GM18873 (cell line): ENCODE results near the gene CLP1.

Source experiments
- ATAC-seq: cut with Tn5 transposase; IDR thresholded peaks from one replicate; pipeline ENCODE4 v1.9.1; 2021; ENCODE audit warnings: mild to moderate bottlenecking, moderate library complexity, moderate number of reproducible peaks; ENCODE audit not compliant: unreplicated experiment, low FRiP score

Gene CLP1

GRCh38 chr11:57657194-57658022 lies at the start of gene CLP1:
TSS of gene CLP1 (plus strand) at chr11:57657762. CDS start at chr11:57659477, 1,715 bp downstream.
- ATAC-seq, result peak; percentile 98

- no peak for ATAC-seq
These were observed 47.4 kb upstream of the CLP1 start for GRCh38 chr11:57610170-57610569.

DNA sequence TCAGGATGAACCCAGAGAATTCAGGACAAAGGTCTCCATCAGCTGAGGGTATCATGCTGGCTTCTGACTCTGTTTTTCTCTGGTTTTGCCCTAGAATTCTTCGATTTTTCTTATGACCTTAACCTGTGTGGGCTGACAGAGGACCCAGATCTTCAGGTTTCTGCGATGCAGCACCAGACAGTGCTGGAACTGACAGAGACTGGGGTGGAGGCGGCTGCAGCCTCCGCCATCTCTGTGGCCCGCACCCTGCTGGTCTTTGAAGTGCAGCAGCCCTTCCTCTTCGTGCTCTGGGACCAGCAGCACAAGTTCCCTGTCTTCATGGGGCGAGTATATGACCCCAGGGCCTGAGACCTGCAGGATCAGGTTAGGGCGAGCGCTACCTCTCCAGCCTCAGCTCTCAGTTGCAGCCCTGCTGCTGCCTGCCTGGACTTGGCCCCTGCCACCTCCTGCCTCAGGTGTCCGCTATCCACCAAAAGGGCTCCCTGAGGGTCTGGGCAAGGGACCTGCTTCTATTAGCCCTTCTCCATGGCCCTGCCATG lies 43.3 kb upstream of the CLP1 start:
- ATAC-seq, result no peak

DNA sequence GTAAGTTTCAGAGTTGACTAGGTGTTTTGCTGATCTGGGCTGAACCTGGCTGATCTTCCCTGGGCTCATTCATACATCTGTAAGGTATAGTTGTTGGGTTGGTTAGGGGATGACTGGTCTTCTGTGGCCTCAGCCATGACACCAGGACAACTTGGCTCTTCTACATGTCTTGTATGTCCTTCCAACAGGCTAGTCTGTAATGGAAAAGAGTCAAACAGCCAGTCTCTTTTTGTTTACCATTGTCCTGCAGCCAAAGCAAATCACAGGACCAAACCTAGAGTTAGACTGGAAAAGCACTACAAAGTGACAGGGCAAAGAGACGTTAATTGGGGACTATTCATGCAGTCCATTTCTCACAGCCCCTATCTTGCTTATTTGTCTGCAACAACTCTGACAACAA lies 42.3 kb upstream of the CLP1 start:
- ATAC-seq, result no peak

- ATAC-seq, result no peak
These were observed 41.0 kb upstream of the CLP1 start for GRCh38 chr11:57616595-57616994.

DNA sequence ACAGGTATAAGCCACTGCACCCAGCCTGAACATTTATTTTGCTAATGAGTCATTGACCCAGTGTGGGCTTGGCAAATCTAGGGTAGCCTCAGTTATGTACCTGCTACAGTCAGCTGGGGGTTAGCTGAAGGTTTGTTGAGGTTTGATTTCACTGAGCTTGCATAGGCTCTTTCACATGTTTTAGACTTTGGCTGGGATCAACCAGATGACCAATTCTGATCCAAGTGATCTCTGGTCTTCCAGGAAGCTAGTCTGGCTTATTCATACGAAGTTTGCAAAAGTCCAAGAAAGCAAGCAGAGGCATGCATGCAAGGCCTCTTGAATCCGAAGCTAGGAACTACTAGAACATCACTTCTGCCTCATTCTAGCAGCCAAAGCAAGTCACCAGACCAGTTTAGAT lies 39.1 kb upstream of the CLP1 start:
- ATAC-seq, result no peak

GRCh38 chr11:57619331-57619730 lies 38.2 kb upstream of the CLP1 start:
- no peak for ATAC-seq

- no peak for ATAC-seq
These were observed 37.1 kb upstream of the CLP1 start for GRCh38 chr11:57620467-57620866.

DNA sequence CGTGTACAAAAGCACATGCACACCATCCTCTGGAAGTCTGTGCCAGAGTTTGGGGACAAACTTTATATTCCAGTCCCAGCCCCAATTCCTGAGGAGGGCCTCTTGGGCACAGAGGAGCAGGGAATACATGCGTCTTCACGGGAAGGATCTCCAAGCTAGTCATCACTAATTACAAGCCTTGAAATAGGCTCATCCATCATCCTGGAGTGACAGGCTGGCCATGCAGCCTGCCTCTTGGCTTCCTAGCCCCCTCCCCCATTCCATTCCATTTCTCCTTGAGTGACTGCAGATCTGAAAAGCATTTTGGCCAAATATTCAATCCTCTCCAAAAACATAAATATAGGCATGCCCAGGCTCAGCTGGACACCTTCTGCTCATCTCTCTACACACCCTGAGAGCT lies 35.3 kb upstream of the CLP1 start:
- no peak for ATAC-seq

DNA sequence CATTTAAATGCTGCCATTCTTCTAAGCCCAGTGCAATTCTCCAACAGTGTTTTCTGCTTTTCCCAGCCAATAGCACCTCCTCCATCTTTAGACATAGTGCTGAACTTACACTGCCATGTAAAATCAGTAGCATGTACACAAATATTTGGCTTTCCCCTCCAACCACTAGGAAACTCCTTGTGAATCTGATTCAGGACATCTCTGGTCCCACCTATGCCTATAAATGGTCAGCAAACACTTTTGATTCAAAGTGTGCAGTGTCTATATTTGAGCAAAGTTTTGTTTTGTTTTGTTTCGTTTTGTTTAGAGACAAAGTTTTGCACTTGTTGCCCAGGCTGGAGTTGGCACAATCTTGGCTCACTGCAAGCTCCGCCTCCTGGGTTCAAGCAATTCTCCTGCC lies 32.7 kb upstream of the CLP1 start:
- no peak for ATAC-seq

- ATAC-seq, result no peak
These were observed 30.7 kb upstream of the CLP1 start for GRCh38 chr11:57626895-57627294.

GRCh38 chr11:57630171-57630570 lies 27.4 kb upstream of the CLP1 start:
- no peak for ATAC-seq

- ATAC-seq, result no peak
These were observed 25.4 kb upstream of the CLP1 start for GRCh38 chr11:57632116-57632515.

DNA sequence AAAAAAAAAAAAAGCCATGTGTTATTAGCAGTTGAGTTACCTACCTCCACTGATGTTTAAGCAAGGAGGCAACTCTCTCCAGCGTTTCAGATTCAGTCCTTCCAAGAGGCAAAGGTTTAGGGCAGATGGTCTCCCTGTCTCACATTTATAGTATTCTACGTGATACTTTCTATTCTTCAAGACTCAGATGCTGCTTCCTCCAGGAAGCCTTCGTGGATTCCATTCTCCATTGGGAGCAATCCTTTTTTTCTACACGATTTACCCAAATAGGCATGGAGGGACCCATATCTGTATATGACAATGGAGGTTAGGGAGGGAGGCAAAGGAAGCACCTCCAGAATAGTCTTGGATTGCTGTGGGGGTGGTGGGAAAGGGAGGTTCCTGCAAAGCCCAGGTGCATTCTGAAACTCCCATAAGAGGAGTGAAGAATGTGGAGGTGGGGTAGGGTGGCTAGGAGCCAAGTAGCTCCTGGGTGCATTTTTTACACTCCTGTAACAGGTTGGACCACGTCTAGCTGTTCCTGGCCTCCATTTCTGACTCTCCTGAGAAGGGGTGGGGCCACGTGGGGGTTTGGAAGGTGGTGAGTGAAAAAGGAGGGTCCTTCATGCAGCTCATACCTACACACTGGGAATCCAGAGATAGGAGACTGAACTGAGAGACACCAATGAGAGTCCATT lies 24.0 kb upstream of the CLP1 start:
- no peak for ATAC-seq

- ATAC-seq, result no peak
These were observed 23.3 kb upstream of the CLP1 start for GRCh38 chr11:57634311-57634710.

GRCh38 chr11:57635246-57635645 lies 22.3 kb upstream of the CLP1 start:
- ATAC-seq, result no peak

GRCh38 chr11:57637626-57638004 lies 19.9 kb upstream of the CLP1 start:
- no peak for ATAC-seq

GRCh38 chr11:57638005-57638781 lies 19.4 kb upstream of the CLP1 start:
- ATAC-seq, result no peak

GRCh38 chr11:57638811-57639320 lies 18.7 kb upstream of the CLP1 start:
- no peak for ATAC-seq

DNA sequence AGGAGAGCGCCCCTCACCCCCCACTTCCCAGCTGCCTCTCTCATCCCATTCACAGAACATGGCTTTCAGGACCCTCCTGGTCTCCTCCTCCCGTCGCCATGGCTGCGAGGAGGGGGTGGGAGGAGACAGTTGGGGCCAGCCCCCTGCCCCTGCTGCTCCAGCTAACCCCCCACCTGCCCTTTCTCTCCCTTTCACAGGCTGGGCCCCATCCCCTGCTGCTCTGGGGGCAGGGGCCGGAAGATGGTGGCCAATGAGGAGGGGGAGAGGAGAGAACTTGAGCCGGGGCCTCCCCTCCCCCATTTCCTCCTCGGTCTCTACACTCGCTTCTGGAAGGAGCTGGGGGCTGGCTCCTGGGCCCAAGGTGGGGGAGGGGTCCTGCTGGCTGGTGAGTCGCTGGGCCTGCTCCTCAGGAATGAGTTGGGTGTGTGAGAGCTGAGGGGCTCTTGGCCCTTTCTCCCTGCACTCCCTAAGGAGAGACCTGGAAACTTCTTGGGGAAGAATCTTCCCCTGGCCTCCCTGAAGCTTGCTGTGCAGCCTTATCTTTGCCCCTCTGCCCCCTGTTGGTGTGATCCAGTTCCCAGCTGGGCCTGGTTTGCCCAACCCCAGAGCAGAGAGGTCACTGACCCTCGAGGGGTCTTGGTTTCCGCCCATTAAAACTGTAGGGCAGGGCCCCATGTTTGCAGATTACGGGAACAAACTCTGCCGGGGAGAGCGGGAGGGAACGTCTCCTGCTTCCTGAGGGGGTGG lies 18.1 kb upstream of the CLP1 start:
- ATAC-seq, result no peak
